K562 (cell line): ENCODE data around the gene MMP17.

Experiments used
- CBFB ChIP-seq: sonication (generic); formaldehyde crosslinking; IDR thresholded peaks from 2 replicates; pipeline ENCODE4 v1.4.0; 2020; ENCODE audit warnings: mild to moderate bottlenecking, missing genetic modification reagents
- FOS ChIP-seq: IDR thresholded peaks from 3 replicates; pipeline ENCODE4 v1.6.1; 2011; ENCODE audit not compliant: insufficient read length; ENCODE audit errors: extremely low read depth
- JUND ChIP-seq, 2 experiments: IDR thresholded peaks; 2 replicates in 1 of 2; 3 replicates in 1 of 2; pipeline ENCODE4 v1.6.1; 2011; ENCODE audit warnings: borderline replicate concordance in 2 of 2, low read depth in 2 of 2, low read length in 2 of 2, improper control_type of control experiment in 1 of 2, missing biosample characterization in 1 of 2, missing genetic modification characterization in 1 of 2, missing genetic modification reagents in 1 of 2
- MYC ChIP-seq, 2 experiments: fragments of 250-450 bp in 1 of 2; sonication (Bioruptor Pico) in 1 of 2; IDR thresholded peaks; 2 replicates each; pipeline versions ENCODE4 v1.5.1 to v1.6.1; 2012 to 2021; ENCODE audit warnings: low read depth in 2 of 2, borderline replicate concordance in 1 of 2, improper control_type of control experiment in 1 of 2, low read length in 1 of 2, mild to moderate bottlenecking in 1 of 2, moderate library complexity in 1 of 2
- POLR2AphosphoS2 ChIP-seq: IDR thresholded peaks from 2 replicates; pipeline ENCODE4 v1.6.1; 2012; ENCODE audit warnings: low read length, improper control_type of control experiment
- SP1 ChIP-seq: sonication (generic); formaldehyde crosslinking; IDR thresholded peaks from 2 replicates; pipeline ENCODE4 v1.8.1; 2022; ENCODE audit warnings: mild to moderate bottlenecking, missing genetic modification reagents
- TAF1 ChIP-seq: IDR thresholded peaks from 2 replicates; pipeline ENCODE4 v1.6.1; 2011; ENCODE audit warnings: mild to moderate bottlenecking, low read length, moderate library complexity; ENCODE audit not compliant: insufficient read depth, control insufficient read depth, severe bottlenecking; ENCODE audit errors: extremely low read depth
- TCF3 ChIP-seq: sonication (generic); formaldehyde crosslinking; IDR thresholded peaks from 2 replicates; pipeline ENCODE4 v1.4.0; 2020; ENCODE audit warnings: mild to moderate bottlenecking, missing genetic modification reagents
- TCF7 ChIP-seq: sonication (generic); IDR thresholded peaks from 2 replicates; pipeline ENCODE4 v1.6.1; 2016; ENCODE audit warnings: antibody characterized with exemption, borderline replicate concordance
- ZNF133 ChIP-seq: fragments of 250-450 bp; sonication (Bioruptor Pico); IDR thresholded peaks from 2 replicates; pipeline ENCODE4 v1.4.0; 2020; ENCODE audit warnings: mild to moderate bottlenecking
- ZNF707 ChIP-seq: fragments of 250-450 bp; sonication (Bioruptor Pico); conservative IDR thresholded peaks from 2 replicates; pipeline ENCODE4 v1.8.0; 2022; ENCODE audit warnings: inconsistent platforms, mild to moderate bottlenecking, moderate library complexity
- TF ChIP-seq, protein P1 (sequence below), 3 experiments: IDR thresholded peaks in 2 of 3; conservative IDR thresholded peaks in 1 of 3; 2 replicates each; pipeline ENCODE4 v1.5.1; 2011 to 2012; ENCODE audit warnings: low read length in 3 of 3, mild to moderate bottlenecking in 3 of 3, control low read depth in 2 of 3, improper control_type of control experiment in 1 of 3, inconsistent platforms in 1 of 3, low read depth in 1 of 3, mixed read lengths in 1 of 3, moderate library complexity in 1 of 3; ENCODE audit not compliant: insufficient read depth in 2 of 3

DNA sequence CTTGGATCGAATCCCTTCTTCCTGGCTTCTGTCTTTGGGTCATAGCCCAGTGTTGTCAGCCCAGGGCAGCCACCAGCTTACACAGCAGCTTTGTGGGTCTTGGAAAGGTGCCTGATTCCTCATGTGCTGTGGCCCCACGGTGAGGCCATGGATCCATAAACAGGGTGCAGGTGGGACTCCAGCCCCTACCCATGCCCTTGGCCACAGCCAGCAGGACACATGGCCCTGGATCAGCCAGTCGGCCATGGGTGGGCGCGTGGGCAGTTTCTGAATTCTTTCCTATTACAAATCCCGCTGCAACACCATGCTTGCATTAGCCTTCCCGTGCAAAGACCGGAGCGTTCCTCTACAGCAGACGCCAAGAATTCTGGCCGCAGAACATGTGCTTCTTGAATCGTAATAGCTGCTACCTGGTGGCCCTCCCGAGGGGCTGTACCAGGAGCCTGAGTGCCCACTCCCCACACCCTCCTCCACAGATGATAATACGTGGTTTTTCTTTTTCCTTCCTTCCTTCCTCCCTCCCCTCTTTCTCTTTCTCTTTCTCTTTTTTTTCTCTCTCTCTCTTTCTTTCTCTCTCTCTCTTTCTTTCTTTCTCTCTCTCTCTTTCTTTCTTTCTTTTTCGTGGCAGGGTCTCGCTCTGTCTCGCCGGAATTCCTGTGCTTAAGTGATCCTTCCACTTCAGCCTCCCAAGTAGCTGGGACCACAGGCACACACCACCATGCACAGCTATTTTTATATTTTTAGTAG lies 2.9 kb upstream of the MMP17 start:
- no peak for TF ChIP-seq JUND (IDR thresholded peaks at IDR 0.05; ENCODE audit: borderline replicate concordance, low read depth, low read length)
- TF ChIP-seq JUND (tag; IDR thresholded peaks at IDR 0.05; ENCODE audit: borderline replicate concordance, low read depth, low read length), result no peak
- TF ChIP-seq SP1 (CRISPR knock-in tag), result no peak
- TF ChIP-seq POLR2AphosphoS2, result no peak
- TF ChIP-seq TCF7, result no peak
- no peak for TF ChIP-seq MYC (IDR thresholded peaks at IDR 0.05; ENCODE audit: low read depth, low read length)
- TF ChIP-seq MYC (CRISPR knock-in tag; IDR thresholded peaks at IDR 0.05; ENCODE audit: borderline replicate concordance, low read depth), result no peak
- TF ChIP-seq ZNF707 (CRISPR knock-in tag), result no peak
- TF ChIP-seq TAF1, result no peak
- TF ChIP-seq FOS, result no peak
- TF ChIP-seq ZNF133 (CRISPR knock-in tag), result no peak
- TF ChIP-seq TCF3 (CRISPR knock-in tag), result no peak
- no peak for TF ChIP-seq CBFB (CRISPR knock-in tag)
- TF ChIP-seq, protein P1, sequence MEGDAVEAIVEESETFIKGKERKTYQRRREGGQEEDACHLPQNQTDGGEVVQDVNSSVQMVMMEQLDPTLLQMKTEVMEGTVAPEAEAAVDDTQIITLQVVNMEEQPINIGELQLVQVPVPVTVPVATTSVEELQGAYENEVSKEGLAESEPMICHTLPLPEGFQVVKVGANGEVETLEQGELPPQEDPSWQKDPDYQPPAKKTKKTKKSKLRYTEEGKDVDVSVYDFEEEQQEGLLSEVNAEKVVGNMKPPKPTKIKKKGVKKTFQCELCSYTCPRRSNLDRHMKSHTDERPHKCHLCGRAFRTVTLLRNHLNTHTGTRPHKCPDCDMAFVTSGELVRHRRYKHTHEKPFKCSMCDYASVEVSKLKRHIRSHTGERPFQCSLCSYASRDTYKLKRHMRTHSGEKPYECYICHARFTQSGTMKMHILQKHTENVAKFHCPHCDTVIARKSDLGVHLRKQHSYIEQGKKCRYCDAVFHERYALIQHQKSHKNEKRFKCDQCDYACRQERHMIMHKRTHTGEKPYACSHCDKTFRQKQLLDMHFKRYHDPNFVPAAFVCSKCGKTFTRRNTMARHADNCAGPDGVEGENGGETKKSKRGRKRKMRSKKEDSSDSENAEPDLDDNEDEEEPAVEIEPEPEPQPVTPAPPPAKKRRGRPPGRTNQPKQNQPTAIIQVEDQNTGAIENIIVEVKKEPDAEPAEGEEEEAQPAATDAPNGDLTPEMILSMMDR (IDR thresholded peaks at IDR 0.05 in 2 of 3, conservative IDR thresholded peaks at IDR 0.05 in 1 of 3; ENCODE audit: insufficient read depth in 2 of 3, low read depth in 1 of 3, low read length in 3 of 3), result no peak
